OCI-LY7 (cell line): ENCODE data around the gene DALRD3. TPM values are rescaled to one million over a fixed set of nuclear protein-coding genes. Genes with fewer than 3 reads are reported as not detected.
A peak's percentile ranks its signal among the peaks of the same experiment; 100 is the strongest.

ENCODE experiments used
- BruUV-seq: library from RNA; stranded (reverse); fragments of 400-500 nt; replicated peaks from 2 replicates; lab custom pipeline; 2021; lab: Mats Ljungman, UMichigan
- CTCF ChIA-PET: fragments of 300-600 bp; sonication (Branson Sonifier 250); formaldehyde crosslinking; loops from one replicate; lab custom pipeline; 2022; ENCODE audit warnings: antibody characterized with exemption; ENCODE audit not compliant: unreplicated experiment; lab: Charles Lee
- POLR2A ChIA-PET: fragments of 300-600 bp; sonication (Branson Sonifier 250); formaldehyde crosslinking; loops from one replicate; lab custom pipeline; 2022; ENCODE audit warnings: antibody characterized with exemption; lab: Charles Lee
- DNase-seq: peaks from one replicate; pipeline ENCODE4 v3.0.0-alpha.2; 2015; ENCODE audit warnings: low spot score
- H2AFZ ChIP-seq: fragments of 200-600 bp; sonication (generic), shearing (Covaris generic); 2 replicates; pipeline ENCODE4 v1.6.1; 2014; ENCODE audit warnings: mild to moderate bottlenecking, antibody characterized with exemption, low read length, moderate library complexity
- H3K27ac ChIP-seq: fragments of 200-600 bp; sonication (generic); 2 replicates; pipeline ENCODE4 v1.5.1; 2014; ENCODE audit warnings: mixed run types, low read depth, mild to moderate bottlenecking, moderate library complexity, low read length, inconsistent platforms; ENCODE audit not compliant: poor library complexity, severe bottlenecking
- H3K36me3 ChIP-seq: fragments of 200-600 bp; sonication (generic); 2 replicates; pipeline ENCODE4 v1.6.1; 2014; ENCODE audit warnings: mild to moderate bottlenecking, antibody characterized with exemption, low read length, moderate library complexity, mixed read lengths; ENCODE audit not compliant: insufficient read depth
- H3K4me1 ChIP-seq: fragments of 200-600 bp; sonication (generic); 2 replicates; pipeline ENCODE4 v1.5.1; 2014; ENCODE audit warnings: mild to moderate bottlenecking, low read length; ENCODE audit not compliant: insufficient read depth, poor library complexity, severe bottlenecking
- H3K4me2 ChIP-seq: fragments of 200-600 bp; sonication (generic); 2 replicates; pipeline ENCODE4 v1.6.1; 2014; ENCODE audit warnings: mild to moderate bottlenecking, low read length
- H3K4me3 ChIP-seq: fragments of 200-600 bp; sonication (generic); 2 replicates; pipeline ENCODE4 v1.5.1; 2014; ENCODE audit warnings: mild to moderate bottlenecking, low read depth, low read length; ENCODE audit not compliant: poor library complexity, severe bottlenecking
- H3K79me2 ChIP-seq: fragments of 200-600 bp; sonication (generic); 2 replicates; pipeline ENCODE4 v1.6.1; 2016; ENCODE audit warnings: low read depth, mild to moderate bottlenecking, low read length, moderate library complexity, mixed read lengths; ENCODE audit not compliant: insufficient read depth
- H3K9me2 ChIP-seq: fragments of 200-600 bp; sonication (generic); 2 replicates; pipeline ENCODE4 v1.6.1; 2016; ENCODE audit warnings: mild to moderate bottlenecking, low read length, mixed read lengths; ENCODE audit not compliant: insufficient read depth
- H3K9me3 ChIP-seq: fragments of 200-600 bp; sonication (generic); 2 replicates; pipeline ENCODE4 v1.6.1; 2014; ENCODE audit warnings: mild to moderate bottlenecking, mixed run types, low read length, mixed read lengths
- H4K20me1 ChIP-seq: fragments of 200-600 bp; sonication (generic); 2 replicates; pipeline ENCODE4 v1.6.1; 2014; ENCODE audit warnings: mild to moderate bottlenecking, antibody characterized with exemption, low read length, moderate library complexity, mixed read lengths; ENCODE audit not compliant: insufficient read depth
- EZH2phosphoT487 ChIP-seq: fragments of 200-600 bp; sonication (generic); IDR thresholded peaks from 2 replicates; pipeline ENCODE4 v1.6.1; 2018; ENCODE audit warnings: low read depth, borderline replicate concordance, mild to moderate bottlenecking, mixed run types, antibody characterized with exemption, low read length, moderate library complexity, mixed read lengths
- intact Hi-C: fragments of 100-400 bp; cut with micrococcal nuclease; formaldehyde crosslinking; loops from one replicate; pipeline ENCODE4 v1.10.0; 2022; ENCODE audit not compliant: unreplicated experiment
- total RNA-seq, 2 experiments: library from RNA; depleted of rRNA in 1 of 2; stranded (reverse); fragments of >200 nt in 1 of 2; shearing (Covaris generic) in 1 of 2; gene quantifications; 2 replicates each; pipeline ENCODE4 v1.2.3, GENCODE V29; 2014 to 2022
- TF ChIP-seq, protein P1 (sequence below): fragments of 200-600 bp; sonication (generic); conservative IDR thresholded peaks from 2 replicates; pipeline ENCODE4 v1.5.1; 2014; ENCODE audit warnings: mild to moderate bottlenecking, antibody characterized with exemption, low read length, moderate library complexity, mixed read lengths

DALRD3 gene
- total RNA-seq, 2 experiments from 2014 or later = 35.0 to 36.2 TPM

DNA sequence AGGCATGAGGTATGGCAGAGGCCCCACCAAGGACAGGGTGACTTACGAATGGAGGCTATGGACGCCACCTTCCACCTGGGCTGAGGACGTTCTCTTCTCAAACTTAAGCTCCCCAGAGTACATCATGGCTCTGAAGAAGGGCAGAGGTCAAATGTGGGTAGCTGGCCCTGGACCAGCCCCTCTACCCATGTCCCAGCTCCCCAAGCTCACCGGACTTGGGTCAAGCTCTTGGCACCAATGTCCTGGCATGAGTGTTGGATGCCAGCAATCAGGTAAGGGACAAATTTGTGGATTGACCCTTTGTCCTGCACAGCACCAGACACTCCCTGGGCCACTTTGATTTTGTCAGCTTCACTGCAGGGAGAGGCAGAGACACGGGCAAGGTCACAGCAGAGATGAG is 6.1 kb upstream of the DALRD3 start:
- H2AFZ ChIP-seq = no peak overlapping the region
- H3K4me3 ChIP-seq = no peak overlapping the region
- TSS peak; percentile 49 for BruUV-seq
- POLR2A ChIA-PET = no interaction called here
- H4K20me1 ChIP-seq = 0 out of 2 replicates have a peak, but pooled peaks cover 4% of the 10 kb centered on the region
- no peak for DNase-seq
- CTCF ChIA-PET = no interaction called here
- H3K4me1 ChIP-seq = peaks cover 62% of the 10 kb centered on the region
- TF ChIP-seq, protein P1, sequence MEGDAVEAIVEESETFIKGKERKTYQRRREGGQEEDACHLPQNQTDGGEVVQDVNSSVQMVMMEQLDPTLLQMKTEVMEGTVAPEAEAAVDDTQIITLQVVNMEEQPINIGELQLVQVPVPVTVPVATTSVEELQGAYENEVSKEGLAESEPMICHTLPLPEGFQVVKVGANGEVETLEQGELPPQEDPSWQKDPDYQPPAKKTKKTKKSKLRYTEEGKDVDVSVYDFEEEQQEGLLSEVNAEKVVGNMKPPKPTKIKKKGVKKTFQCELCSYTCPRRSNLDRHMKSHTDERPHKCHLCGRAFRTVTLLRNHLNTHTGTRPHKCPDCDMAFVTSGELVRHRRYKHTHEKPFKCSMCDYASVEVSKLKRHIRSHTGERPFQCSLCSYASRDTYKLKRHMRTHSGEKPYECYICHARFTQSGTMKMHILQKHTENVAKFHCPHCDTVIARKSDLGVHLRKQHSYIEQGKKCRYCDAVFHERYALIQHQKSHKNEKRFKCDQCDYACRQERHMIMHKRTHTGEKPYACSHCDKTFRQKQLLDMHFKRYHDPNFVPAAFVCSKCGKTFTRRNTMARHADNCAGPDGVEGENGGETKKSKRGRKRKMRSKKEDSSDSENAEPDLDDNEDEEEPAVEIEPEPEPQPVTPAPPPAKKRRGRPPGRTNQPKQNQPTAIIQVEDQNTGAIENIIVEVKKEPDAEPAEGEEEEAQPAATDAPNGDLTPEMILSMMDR = no peak
- no peak for TF ChIP-seq EZH2phosphoT487
- no peaks in the 10 kb centered on the region for H3K9me2 ChIP-seq
- H3K27ac ChIP-seq = no peak overlapping the region
- intact Hi-C loops = loop anchor here (5.0 kb wide), 1 partner anchor 778 kb away; the partner anchor contains the start of gene INKA1
- H3K79me2 ChIP-seq = peaks cover 58% of the 10 kb centered on the region
- peaks cover 65% of the 10 kb centered on the region for H3K36me3 ChIP-seq
- H3K9me3 ChIP-seq = no peaks in the 10 kb centered on the region
- peak overlapping the region; percentile 17; the same call in 1 of the 2 replicates for H3K4me2 ChIP-seq

DNA sequence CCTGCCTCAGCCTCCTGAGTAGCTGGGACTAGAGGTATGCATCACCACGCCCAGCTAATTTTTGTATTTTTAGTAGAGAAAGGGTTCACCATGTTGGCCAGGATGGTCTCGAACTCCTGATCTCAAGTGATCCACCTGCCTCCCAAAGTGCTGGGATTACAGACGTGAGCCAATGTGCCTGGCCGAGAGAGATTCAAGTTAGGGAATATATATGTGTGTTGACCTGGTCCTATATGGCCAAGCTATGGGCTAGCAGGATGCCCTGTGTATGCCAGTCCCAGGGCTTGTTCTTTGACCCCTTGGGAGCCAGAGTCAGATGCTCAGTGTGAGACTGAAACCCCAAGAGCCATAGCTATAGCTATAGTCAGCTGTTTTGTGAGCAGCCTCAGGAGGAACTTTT is 5.4 kb upstream of the DALRD3 start:
- Histone ChIP-seq H3K9me3 (no peaks in the 10 kb centered on the region), H3K4me1 (peaks cover 68% of the 10 kb centered on the region), H3K4me3 (no peak overlapping the region), H3K9me2 (no peaks in the 10 kb centered on the region), H3K4me2 (peak overlapping the region; percentile 93), H3K79me2 (peaks cover 58% of the 10 kb centered on the region), H3K36me3 (peaks cover 65% of the 10 kb centered on the region), H2AFZ (no peak overlapping the region), H4K20me1 (0 out of 2 replicates have a peak, but pooled peaks cover 4% of the 10 kb centered on the region), H3K27ac (no peak overlapping the region)
- ChIA-PET CTCF (no interaction called here), POLR2A (no interaction called here)
- intact Hi-C loops = loop anchor here (5.0 kb wide), 1 partner anchor 779 kb away; the partner anchor contains the start of gene INKA1
- BruUV-seq = no TSS peak
- no peak for TF ChIP-seq EZH2phosphoT487
- TF ChIP-seq, protein P1 = no peak
- no peak for DNase-seq

DNA sequence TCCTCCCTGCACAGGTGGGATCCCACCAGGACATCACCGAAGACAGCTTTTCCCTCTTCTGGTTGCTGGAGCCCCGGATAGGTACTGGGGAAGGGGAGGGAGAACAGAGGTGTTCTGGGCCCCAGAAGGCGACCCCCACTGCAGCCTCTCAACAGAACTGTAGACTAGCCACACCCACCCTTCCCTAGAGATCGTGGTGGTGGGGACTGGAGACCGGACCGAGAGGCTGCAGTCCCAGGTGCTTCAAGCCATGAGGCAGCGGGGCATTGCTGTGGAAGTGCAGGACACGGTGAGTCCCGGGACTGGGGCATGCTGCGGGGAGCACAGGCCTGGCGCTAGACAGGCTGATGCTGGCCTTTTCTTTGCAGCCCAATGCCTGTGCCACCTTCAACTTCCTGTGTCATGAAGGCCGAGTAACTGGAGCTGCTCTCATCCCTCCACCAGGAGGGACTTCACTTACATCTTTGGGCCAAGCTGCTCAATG is 4.3 kb upstream of the DALRD3 start:
- DNase-seq = peak; percentile 59
- ChIA-PET POLR2A (interaction anchor here (1.0 to 4.4 kb wide), 3 partner anchors 15 to 70 kb away, joined by 4 to 42 read pairs (median 10); partner anchors contain the start of genes QRICH1 and WDR6), CTCF (no interaction called here)
- no peaks in the 10 kb centered on the region for H3K9me2 ChIP-seq
- H3K27ac ChIP-seq = peak overlapping the region; percentile 93
- H3K4me3 ChIP-seq = peak overlapping the region; percentile 80
- peaks cover 48% of the 10 kb centered on the region for H3K79me2 ChIP-seq
- peaks cover 55% of the 10 kb centered on the region for H3K36me3 ChIP-seq
- intact Hi-C loops = loop anchor here (5.0 kb wide), 1 partner anchor 780 kb away; the partner anchor contains the start of gene INKA1
- H3K9me3 ChIP-seq = no peaks in the 10 kb centered on the region
- peak overlapping the region; percentile 93 for H3K4me2 ChIP-seq
- BruUV-seq = no TSS peak
- TF ChIP-seq EZH2phosphoT487 = no peak
- TF ChIP-seq, protein P1 = no peak
- H2AFZ ChIP-seq = no peak overlapping the region; the same call in 1 of the 2 replicates
- H4K20me1 ChIP-seq = 0 out of 2 replicates have a peak, but pooled peaks cover 4% of the 10 kb centered on the region
- H3K4me1 ChIP-seq = peaks cover 67% of the 10 kb centered on the region
